Fibroblast of peridontal ligament (primary cell): Measurements from ENCODE around the gene PLEKHD1.
"Not testable (repeated sequence)": the region's sequence is repeated elsewhere in the genome, so short reads cannot be mapped to it uniquely, and the experiment has no call there.

Source experiments
- DNase-seq: peaks from one replicate; pipeline ENCODE4 v3.0.0-alpha.2; 2010; ENCODE audit errors: extremely low read depth

The PLEKHD1 gene

DNA sequence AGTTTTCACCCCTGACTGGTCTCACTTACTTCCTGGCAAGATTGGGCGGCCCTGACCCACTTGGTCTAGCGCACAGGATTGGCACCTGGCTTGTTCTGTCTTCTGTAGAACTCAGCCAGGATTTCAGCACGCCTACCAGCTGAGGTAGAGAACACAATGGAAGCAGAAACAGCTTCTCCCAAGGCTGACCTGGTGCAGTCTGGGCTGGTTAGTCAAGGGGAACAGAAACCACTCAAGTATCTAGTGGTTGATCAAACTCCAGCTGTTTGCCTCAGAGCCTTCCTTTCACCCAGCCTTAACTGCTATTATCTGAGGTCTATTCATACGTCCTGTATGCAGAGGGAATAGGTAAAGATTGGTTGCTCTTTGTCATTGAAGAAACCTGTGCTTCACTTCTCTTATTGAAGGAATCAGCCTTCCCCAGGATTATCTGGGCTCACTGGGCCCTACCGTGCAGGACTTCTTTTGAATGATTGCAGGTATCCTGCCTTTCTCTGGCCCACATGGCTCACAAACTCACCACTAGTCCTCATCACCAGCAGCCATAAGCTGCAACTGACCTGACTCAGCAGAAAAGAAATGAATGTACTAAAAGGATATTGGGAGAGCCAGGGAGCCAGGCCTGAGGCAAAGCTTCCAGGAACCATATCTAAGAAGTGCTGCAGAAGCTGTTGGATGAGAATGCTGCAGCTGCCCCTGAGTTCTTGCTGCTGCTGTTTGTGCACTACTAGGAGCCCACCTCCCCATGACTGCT, 2.5 kb upstream of the PLEKHD1 start:
- DNase-seq: no peak

DNA sequence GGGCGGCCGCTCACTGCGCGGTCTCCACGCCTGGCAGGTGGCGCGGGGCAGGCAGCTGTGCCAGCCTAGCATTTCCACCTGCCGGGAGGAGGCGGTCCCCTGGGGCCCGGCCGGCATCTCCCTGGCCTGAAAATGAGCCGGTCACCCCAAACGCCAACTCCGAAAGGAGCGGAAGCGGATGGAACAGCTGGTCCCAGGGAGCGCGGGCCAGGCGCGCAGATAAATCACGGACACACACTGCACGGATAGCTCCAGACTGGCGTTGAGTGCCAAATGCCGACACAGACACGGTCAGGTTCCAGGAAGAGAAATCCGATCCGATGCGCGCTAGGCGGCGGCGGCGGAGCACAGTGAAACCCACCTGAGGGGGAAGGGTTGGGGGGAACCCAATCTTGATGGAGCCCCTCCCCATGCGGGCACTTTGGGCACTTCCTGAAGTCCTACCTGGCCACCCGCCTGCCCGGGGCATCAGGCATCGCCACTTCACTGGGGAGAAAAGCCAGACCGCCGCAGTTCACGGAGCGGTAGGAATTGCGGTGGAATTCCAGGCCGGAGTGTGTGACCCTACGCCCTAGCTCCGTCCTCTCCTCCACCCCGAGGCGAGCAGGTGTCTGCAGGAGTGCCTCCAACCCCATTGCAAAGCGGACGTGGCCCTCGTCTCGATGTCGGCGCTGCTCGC, 624 bp upstream of the PLEKHD1 start:
- no peak for DNase-seq

DNA sequence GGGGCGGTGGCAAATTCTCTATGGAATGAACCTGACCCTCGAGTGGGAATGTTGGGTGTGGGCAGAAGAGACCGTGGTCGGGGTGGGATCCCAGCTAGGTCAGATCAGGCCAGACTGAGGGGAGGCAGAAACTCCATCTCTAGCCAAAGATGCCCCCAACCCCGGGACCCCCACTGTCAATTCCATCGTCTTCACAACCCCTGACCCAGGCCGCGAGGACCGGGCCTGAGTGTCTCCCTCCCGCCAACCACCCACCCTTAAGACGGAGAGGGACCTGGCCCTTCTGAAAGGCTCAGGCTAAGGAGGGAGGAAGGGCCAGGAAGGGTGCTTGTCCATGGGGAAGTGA, 760 bp downstream of the PLEKHD1 start:
- no peak for DNase-seq

DNA sequence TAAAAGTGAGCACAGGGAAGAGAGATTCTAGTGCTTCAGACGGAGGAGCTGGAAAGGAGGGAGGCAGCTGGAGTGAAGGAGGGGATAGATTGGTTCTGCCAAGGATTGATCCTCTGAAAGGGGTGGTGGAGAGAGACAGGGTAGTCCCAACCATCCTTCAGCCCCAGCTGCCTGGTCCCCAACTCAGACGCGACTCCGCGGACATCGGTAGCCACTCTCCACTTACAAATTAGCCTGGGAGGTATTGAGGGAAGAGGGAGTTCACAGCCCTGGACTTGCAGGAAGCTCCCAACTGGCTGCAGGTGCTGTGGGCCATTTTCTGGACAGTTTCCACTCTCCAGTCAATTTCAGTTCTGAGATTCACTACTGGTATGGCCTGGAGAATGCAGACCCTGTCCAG, 1.2 kb downstream of the PLEKHD1 start:
- DNase-seq: no peak

- DNase-seq: no peak
Observed at GRCh38 chr14:69487226-69487625, 2.7 kb downstream of the PLEKHD1 start.

GRCh38 chr14:69487771-69488170, 3.2 kb downstream of the PLEKHD1 start:
- no peak for DNase-seq

GRCh38 chr14:69489495-69489894, 5.0 kb downstream of the PLEKHD1 start:
- DNase-seq: no peak

DNA sequence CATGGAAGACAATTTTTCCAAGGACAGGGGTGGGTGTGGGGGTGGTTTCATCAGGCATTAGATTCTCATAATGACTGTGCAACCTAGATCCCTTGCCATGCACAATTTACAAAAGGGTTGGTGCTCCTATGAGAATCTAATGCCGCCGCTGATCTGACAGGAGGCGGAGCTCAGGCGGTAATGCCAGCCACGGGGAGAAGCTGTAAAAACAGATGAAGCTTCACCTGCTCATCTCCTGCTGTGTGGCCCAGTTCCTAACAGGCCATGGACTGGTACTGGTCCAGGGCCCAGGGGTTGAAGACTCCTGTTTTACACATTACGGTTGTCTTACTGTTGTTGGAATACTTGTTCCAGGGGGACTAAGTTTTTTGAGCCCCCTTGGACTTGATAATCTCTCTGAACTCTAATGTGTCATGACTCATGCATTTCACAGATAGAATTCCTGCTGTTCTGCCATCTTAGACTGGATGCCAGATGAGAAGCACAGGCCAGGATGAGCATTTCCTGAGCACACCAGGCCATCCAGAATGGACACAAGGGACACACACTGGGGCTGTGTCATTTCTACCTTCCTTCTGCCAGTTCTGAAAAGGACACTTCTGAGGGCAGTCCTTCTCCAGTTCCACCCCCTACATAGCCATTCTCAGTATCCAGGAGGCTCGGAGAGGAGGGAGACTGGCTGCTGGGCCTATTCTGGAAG, 5.8 kb downstream of the PLEKHD1 start:
- DNase-seq: no peak

DNA sequence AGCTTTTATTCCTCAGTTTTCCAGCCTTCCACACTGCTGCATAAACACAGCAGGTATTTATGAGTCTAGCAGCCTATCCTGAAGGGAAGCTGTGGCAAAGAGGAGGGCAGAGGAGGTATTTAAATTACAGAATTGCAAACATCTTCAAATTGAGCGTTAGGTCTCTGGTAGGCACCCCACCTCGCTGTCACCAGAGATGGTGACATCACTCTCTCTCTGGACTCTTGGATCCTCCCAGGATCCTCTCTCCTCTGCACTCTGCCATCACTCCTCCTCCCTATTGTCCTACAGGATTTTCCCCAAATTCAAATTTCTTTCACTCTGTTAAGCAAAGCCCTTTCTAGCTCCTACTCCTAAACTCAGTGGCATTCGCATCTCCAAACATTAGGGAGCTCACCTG, 6.7 kb downstream of the PLEKHD1 start:
- no peak for DNase-seq

DNA sequence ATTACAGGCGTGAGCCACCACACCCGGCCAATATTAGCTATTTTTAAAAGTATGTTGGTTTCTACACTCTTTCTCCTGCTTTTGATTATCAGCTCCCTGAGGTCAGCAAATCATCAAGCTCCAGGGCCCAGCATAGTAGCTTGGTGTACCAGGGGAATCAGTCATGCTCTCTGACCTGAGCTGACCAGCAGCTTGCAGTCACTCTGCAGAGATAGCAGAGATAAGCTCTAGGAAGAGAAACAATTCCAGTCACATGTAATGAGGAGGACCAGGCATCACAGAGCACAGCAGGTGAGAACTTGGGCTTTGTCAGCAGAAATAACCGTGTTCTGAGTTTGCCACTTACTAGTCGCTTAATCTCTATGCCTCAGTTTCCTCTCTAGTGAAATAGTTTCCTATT, 8.5 kb downstream of the PLEKHD1 start:
- DNase-seq: no peak

DNA sequence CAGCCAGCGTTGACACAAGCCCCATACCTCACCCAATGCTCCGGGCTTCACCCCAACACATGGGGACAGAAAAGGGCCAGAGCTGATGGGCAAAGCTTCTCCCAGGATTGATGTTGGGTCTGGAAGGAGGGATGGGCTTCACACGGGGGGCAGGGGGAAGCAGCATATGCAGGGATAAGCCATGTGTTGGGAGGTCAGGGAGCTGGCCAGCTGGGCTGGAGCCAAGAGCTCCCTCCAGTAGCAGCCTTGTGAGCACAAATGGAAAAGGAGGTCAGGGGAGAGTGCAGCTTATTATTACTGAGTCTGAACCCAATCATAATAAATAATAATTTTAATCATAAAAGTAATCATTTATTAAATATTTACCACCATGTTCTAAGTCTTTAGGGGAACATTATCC, 9.3 kb downstream of the PLEKHD1 start:
- DNase-seq: no peak

GRCh38 chr14:69495341-69495921, 10.9 kb downstream of the PLEKHD1 start:
- no peak for DNase-seq

DNA sequence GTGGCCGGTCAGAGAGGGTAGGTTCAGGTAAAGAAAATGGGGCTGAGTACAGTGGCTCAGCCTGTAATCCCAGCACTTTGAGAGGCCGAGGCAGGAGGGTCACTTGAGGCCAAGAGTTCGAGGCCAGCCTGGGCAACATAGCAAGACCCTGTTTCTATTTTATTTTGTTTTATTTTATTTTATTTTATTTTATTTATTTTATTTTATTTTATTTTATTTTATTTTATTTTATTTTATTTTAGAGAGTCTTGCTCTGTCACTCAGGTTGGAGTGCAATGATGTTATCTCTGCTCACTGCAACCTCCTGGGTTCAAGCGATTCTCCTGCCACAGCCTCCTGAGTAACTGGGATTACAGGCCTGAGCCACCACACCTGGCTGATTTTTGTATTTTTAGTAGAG, 13.3 kb downstream of the PLEKHD1 start:
- not testable (repeated sequence) for DNase-seq

- not testable (repeated sequence) for DNase-seq
Observed at GRCh38 chr14:69498286-69498685, 13.8 kb downstream of the PLEKHD1 start.

DNA sequence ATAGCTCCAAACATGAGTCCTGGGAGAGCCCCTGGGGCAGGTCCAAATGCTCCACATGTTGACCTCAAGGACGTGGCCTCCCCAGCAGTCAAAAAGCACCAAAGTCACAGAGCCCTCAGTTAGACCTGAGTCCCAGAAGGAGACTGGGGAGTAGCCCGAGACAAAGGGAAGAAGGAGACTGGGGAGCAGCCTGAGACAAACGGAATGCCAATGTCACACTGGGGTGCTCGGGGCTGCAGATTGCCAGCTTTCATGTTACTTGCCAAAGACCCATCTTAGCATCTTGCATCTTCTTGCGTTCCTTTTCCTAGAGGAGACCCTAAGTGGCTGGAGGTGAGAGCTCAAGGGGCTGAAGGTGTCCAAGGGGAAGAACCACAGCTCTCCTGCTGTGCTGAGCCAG, 14.9 kb downstream of the PLEKHD1 start:
- DNase-seq: no peak

- DNase-seq: no peak
Observed at GRCh38 chr14:69500096-69500495, 15.6 kb downstream of the PLEKHD1 start.

DNA sequence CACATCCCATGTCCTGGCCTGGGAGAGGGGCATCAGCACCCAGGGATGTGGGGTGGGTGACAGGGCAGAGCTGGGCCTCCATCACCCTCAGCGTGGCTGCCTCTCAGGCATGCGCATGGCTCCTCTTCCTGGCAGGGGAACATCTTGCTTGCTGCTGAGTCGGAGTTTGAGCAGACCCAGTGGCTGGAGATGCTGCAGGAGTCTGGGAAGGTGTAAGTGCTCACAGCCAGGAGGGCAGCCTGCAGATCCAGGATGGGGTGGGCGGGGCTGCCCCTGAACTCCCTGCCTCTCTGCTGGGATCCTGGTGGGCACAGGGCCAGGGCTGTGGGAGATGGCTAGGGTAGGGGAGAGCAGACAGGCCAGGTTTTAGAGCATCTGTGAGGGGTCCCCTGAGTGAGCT, 16.2 kb downstream of the PLEKHD1 start:
- no peak for DNase-seq

- peak; percentile 68 for DNase-seq
Observed at GRCh38 chr14:69501423-69501838, 16.9 kb downstream of the PLEKHD1 start.

DNA sequence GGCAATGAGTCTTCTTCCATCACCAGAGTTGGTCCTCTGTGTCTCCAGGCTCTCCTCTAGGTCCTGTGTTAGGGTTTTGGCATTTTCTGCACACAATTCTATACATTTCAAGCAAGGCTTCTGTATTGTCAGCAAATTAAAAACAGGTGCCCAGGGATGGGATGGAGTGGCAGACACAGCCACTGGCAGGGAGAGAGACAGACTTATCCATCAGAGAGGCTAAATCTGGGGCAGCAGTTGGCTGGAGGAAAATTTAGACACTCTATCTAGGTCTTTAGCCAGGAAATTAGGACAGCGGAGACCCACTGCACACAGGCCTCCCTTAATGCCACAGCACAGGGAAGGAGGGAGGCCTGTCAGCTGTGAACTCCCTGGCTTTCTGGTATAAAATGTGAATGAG, 20.2 kb downstream of the PLEKHD1 start:
- no peak for DNase-seq

DNA sequence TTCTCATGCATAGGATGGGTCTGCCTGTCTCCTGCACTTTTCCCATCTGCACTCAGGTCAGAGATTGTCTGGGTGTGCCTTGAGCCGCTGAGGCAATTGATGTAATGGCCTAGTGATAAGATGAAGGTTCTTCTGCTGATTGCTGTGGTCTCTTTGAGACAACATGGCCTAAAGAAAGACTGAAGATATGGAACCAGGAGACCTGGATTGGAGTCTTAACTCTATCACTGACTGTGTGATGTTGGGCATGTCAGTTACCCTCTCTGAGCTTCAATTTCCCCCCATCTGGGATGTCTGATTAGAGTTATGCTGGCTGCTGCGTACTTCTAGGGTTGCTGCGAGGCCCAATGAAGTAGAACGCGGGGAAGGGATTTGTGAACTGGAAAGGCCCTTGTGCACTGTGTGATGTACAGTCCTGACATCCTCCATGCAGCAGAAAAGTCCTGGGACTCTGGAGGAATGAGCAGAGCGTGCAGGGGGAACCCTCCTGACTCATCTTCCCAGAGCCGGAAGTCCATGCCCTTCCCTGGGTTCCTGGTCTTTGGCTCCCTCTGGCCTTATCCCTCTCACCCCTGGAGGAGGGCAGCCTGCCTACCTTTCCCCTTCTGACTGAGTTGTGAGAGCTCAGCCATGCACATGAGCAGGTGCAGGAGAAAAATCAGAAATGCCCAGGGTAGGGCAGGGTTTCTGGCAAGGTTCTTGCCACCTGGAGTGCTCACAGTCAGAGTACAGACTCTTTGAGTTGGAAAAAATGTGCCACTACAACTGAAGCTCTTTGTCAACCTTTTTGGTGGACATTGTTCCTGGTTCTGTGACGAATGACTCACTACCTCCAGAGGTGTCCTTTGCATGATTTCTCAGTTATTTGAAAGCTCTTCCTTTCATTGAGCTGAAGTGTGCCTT, 21.1 kb downstream of the PLEKHD1 start:
- DNase-seq: no peak

- no peak for DNase-seq
Observed at GRCh38 chr14:69506241-69506595, 21.7 kb downstream of the PLEKHD1 start.
